Measurements from ENCODE around the gene RASD2. TPM values are rescaled to one million over a fixed set of nuclear protein-coding genes. Genes with fewer than 3 reads are reported as not detected.

RASD2 gene
- total and polyA plus RNA-seq, 2 experiments from 2014 or later: 1.2 to 3.6 TPM

DNA sequence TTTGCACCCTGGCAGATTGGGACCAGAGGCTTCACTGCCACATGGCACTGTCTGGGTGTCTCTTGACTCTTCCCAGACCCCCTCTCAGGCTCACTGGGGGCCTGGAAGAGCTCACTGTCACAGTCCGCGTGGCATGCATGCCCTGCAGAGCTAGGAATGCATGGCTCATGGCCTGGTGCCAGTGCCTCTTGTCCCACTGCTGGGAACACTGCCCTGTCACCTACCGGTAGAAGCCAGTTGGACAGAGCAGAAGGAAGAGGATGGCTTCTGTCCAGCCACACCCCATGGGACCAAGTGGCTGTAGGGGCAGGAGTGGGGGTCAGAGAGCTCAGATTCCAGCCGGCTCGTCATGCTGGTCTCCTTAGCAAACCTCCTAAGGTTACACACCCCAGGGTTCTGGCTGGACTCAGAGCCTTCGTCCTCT, 46.8 kb downstream of the RASD2 start:
- Histone ChIP-seq H3K4me3 (no peak overlapping the region), H2AFZ (no peak overlapping the region), H3K4me1 (ENCODE audit: insufficient read depth) (no peaks in the 10 kb centered on the region), H3K27me3 (ENCODE audit: insufficient read depth) (no peaks in the 10 kb centered on the region), H3F3A (replicated peaks; ENCODE audit: low read depth) (no peaks in the 10 kb centered on the region), H3K9me2 (ENCODE audit: insufficient read depth) (no peaks in the 10 kb centered on the region), H3K36me3 (ENCODE audit: insufficient read depth) (no peaks in the 10 kb centered on the region), H3K79me2 (replicated peaks; ENCODE audit: insufficient read depth) (no peaks in the 10 kb centered on the region), H3K27ac (ENCODE audit: low read depth) (no peak overlapping the region), H3K4me2 (no peak overlapping the region), H4K20me1 (replicated peaks; ENCODE audit: insufficient read depth) (no peaks in the 10 kb centered on the region)
- Mint-ChIP-seq H3K4me1 (peaks cover 8% of the 10 kb centered on the region; the same call in 2 of the 3 replicates), H3K27ac (no peak overlapping the region), H3K9me3 (no peaks in the 10 kb centered on the region), H3K36me3 (ENCODE audit: low read depth) (no peaks in the 10 kb centered on the region), H3K4me3 (no peak overlapping the region), H3K27me3 (ENCODE audit: insufficient read depth, low read depth, poor library complexity) (peaks cover 10% of the 10 kb centered on the region)
- DNase-seq (ENCODE audit: low spot score) (no peak), ATAC-seq (no peak)
- TF ChIP-seq ZNF331 (CRISPR knock-in tag; IDR thresholded peaks at IDR 0.05; ENCODE audit: low read depth): no peak

DNA sequence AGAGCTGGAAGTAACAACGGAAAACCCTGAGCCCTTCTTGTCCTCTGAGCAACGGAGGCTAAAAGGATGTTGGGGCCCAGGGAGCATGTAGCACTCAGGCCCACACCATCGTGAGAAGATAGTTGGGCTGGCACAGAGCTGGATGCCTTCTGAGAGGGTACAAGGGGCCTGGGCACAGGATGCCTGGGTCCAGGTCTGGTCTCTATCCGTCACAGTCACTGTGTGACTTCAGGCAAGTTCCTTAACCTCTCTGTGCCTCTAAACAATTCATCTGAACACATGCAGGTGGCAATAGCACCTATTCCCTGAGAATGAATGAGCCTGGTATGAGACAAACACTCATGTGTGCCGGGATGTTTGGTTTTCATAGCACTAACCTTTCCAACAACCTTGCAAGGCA, 47.3 kb downstream of the RASD2 start:
- Histone ChIP-seq H2AFZ (no peak overlapping the region), H3K27ac (ENCODE audit: low read depth) (no peak overlapping the region), H3K36me3 (ENCODE audit: insufficient read depth) (no peaks in the 10 kb centered on the region), H3K4me1 (ENCODE audit: insufficient read depth) (peaks cover 3% of the 10 kb centered on the region), H3K27me3 (ENCODE audit: insufficient read depth) (no peaks in the 10 kb centered on the region), H3K9me2 (ENCODE audit: insufficient read depth) (no peaks in the 10 kb centered on the region), H4K20me1 (replicated peaks; ENCODE audit: insufficient read depth) (no peaks in the 10 kb centered on the region), H3K4me2 (no peak overlapping the region), H3F3A (replicated peaks; ENCODE audit: low read depth) (no peaks in the 10 kb centered on the region), H3K79me2 (replicated peaks; ENCODE audit: insufficient read depth) (no peaks in the 10 kb centered on the region), H3K4me3 (no peak overlapping the region)
- no peak for DNase-seq (ENCODE audit: low spot score)
- Mint-ChIP-seq H3K27ac (no peak overlapping the region), H3K4me3 (no peak overlapping the region), H3K36me3 (ENCODE audit: low read depth) (no peaks in the 10 kb centered on the region), H3K27me3 (ENCODE audit: insufficient read depth, low read depth, poor library complexity) (peaks cover 10% of the 10 kb centered on the region), H3K9me3 (no peaks in the 10 kb centered on the region), H3K4me1 (peaks cover 11% of the 10 kb centered on the region; the same call in 2 of the 3 replicates)
- ATAC-seq: no peak
- TF ChIP-seq ZNF331 (CRISPR knock-in tag; IDR thresholded peaks at IDR 0.05; ENCODE audit: low read depth) (no peak), EZH2phosphoT487 (IDR thresholded peaks at IDR 0.05; ENCODE audit: unreplicated experiment) (no peak), STAT1 (IDR thresholded peaks at IDR 0.05; ENCODE audit: unreplicated experiment) (no peak), EZH2 (IDR thresholded peaks at IDR 0.05; ENCODE audit: low read depth, unreplicated experiment) (no peak), NANOG (IDR thresholded peaks at IDR 0.05; ENCODE audit: borderline replicate concordance) (no peak)
- TF ChIP-seq, protein P1, sequence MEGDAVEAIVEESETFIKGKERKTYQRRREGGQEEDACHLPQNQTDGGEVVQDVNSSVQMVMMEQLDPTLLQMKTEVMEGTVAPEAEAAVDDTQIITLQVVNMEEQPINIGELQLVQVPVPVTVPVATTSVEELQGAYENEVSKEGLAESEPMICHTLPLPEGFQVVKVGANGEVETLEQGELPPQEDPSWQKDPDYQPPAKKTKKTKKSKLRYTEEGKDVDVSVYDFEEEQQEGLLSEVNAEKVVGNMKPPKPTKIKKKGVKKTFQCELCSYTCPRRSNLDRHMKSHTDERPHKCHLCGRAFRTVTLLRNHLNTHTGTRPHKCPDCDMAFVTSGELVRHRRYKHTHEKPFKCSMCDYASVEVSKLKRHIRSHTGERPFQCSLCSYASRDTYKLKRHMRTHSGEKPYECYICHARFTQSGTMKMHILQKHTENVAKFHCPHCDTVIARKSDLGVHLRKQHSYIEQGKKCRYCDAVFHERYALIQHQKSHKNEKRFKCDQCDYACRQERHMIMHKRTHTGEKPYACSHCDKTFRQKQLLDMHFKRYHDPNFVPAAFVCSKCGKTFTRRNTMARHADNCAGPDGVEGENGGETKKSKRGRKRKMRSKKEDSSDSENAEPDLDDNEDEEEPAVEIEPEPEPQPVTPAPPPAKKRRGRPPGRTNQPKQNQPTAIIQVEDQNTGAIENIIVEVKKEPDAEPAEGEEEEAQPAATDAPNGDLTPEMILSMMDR (conservative IDR thresholded peaks at IDR 0.05; ENCODE audit: low read depth in 2 of 2): no peak

DNA sequence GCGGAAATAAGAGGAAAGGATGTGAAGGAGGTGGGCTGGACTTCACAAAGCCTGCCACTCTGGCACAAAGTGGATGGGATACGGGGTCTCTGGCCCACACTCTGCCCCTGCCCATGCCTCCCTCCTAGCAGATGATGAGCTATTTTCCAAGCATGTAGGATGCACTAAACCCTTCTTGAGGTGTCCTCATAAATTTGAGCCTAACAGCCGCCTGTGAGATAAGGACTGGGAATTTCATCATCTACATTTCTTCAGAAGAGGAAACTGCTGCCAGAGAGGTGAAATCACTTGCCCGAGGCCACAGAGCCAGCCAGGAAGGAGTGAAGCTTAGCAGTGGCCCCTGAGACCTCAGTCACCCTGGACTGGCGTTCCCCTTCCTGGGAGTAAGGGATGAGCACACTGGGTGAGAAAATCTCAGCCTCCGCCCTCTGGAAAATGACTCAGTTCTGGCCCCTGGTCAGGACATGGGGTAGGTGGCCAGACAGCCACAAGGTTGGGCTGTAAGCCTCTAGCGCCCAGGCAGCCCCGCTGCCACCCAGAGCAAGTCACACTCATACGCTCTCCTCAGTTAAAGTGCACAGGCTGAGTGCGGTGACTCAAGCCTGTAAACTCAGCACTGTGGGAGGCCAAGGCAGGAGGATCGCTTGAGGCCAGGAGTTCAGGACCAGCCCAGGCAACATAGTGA, 48.6 kb downstream of the RASD2 start:
- no peaks in the 10 kb centered on the region for H3K9me3 Mint-ChIP-seq
- no peak overlapping the region for H3K4me3 ChIP-seq
- H3K27ac ChIP-seq (ENCODE audit: low read depth): no peak overlapping the region
- no peak overlapping the region for H3K27ac Mint-ChIP-seq
- DNase-seq (ENCODE audit: low spot score) (no peak), ATAC-seq (no peak)
- H3K4me1 Mint-ChIP-seq: peaks cover 11% of the 10 kb centered on the region; the same call in 2 of the 3 replicates
- H3F3A ChIP-seq (replicated peaks; ENCODE audit: low read depth): no peaks in the 10 kb centered on the region
- H2AFZ ChIP-seq: no peak overlapping the region; the same call in 1 of the 2 replicates
- H3K36me3 ChIP-seq (ENCODE audit: insufficient read depth): no peaks in the 10 kb centered on the region
- H3K27me3 ChIP-seq (ENCODE audit: insufficient read depth): no peaks in the 10 kb centered on the region
- H3K4me1 ChIP-seq (ENCODE audit: insufficient read depth): peaks cover 4% of the 10 kb centered on the region
- H3K4me2 ChIP-seq: no peak overlapping the region
- peaks cover 8% of the 10 kb centered on the region for H3K27me3 Mint-ChIP-seq (ENCODE audit: insufficient read depth, low read depth, poor library complexity)
- no peaks in the 10 kb centered on the region for H3K9me2 ChIP-seq (ENCODE audit: insufficient read depth)
- H4K20me1 ChIP-seq (replicated peaks; ENCODE audit: insufficient read depth): no peaks in the 10 kb centered on the region
- no peak overlapping the region for H3K4me3 Mint-ChIP-seq
- H3K79me2 ChIP-seq (replicated peaks; ENCODE audit: insufficient read depth): no peaks in the 10 kb centered on the region
- H3K36me3 Mint-ChIP-seq (ENCODE audit: low read depth): no peaks in the 10 kb centered on the region
- TF ChIP-seq CREB1 (CRISPR knock-in tag; IDR thresholded peaks at IDR 0.05; ENCODE audit: low read depth) (no peak), ZNF114 (CRISPR knock-in tag; IDR thresholded peaks at IDR 0.05) (no peak), JUNB (IDR thresholded peaks at IDR 0.05; ENCODE audit: unreplicated experiment) (no peak), NANOG (IDR thresholded peaks at IDR 0.05; ENCODE audit: borderline replicate concordance) (no peak)
- TF ChIP-seq, protein P2, sequence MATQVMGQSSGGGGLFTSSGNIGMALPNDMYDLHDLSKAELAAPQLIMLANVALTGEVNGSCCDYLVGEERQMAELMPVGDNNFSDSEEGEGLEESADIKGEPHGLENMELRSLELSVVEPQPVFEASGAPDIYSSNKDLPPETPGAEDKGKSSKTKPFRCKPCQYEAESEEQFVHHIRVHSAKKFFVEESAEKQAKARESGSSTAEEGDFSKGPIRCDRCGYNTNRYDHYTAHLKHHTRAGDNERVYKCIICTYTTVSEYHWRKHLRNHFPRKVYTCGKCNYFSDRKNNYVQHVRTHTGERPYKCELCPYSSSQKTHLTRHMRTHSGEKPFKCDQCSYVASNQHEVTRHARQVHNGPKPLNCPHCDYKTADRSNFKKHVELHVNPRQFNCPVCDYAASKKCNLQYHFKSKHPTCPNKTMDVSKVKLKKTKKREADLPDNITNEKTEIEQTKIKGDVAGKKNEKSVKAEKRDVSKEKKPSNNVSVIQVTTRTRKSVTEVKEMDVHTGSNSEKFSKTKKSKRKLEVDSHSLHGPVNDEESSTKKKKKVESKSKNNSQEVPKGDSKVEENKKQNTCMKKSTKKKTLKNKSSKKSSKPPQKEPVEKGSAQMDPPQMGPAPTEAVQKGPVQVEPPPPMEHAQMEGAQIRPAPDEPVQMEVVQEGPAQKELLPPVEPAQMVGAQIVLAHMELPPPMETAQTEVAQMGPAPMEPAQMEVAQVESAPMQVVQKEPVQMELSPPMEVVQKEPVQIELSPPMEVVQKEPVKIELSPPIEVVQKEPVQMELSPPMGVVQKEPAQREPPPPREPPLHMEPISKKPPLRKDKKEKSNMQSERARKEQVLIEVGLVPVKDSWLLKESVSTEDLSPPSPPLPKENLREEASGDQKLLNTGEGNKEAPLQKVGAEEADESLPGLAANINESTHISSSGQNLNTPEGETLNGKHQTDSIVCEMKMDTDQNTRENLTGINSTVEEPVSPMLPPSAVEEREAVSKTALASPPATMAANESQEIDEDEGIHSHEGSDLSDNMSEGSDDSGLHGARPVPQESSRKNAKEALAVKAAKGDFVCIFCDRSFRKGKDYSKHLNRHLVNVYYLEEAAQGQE (IDR thresholded peaks at IDR 0.05; ENCODE audit: unreplicated experiment): no peak

All from GM23338 (cell line).